H9 (cell line): ENCODE measurements around the gene NR0B1. TPM values are rescaled to one million over a fixed set of nuclear protein-coding genes. Genes with fewer than 3 reads are reported as not detected.

Experiments
- DNase-seq: peaks from one replicate; pipeline ENCODE4 v3.0.0-alpha.2; 2017
- H2AFZ ChIP-seq: one replicate; pipeline ENCODE4 v1.6.1; 2013; ENCODE audit warnings: mild to moderate bottlenecking, low read length, control low read depth, moderate library complexity
- H2AK5ac ChIP-seq: 2 replicates; pipeline ENCODE4 v1.6.1; 2013; ENCODE audit warnings: low read length, control low read depth, mixed read lengths; ENCODE audit not compliant: insufficient read length
- H2BK120ac ChIP-seq: one replicate; pipeline ENCODE4 v1.6.1; 2013; ENCODE audit warnings: low read depth, mild to moderate bottlenecking, low read length, control low read depth, inconsistent platforms; ENCODE audit not compliant: poor library complexity, severe bottlenecking
- H2BK12ac ChIP-seq: 2 replicates; pipeline ENCODE4 v1.6.1; 2013; ENCODE audit warnings: low read length, control low read depth, mixed read lengths, low read depth; ENCODE audit not compliant: insufficient read length
- H2BK15ac ChIP-seq: 2 replicates; pipeline ENCODE4 v1.6.1; 2013; ENCODE audit warnings: low read depth, low read length, control low read depth
- H2BK20ac ChIP-seq: one replicate; pipeline ENCODE4 v1.6.1; 2013; ENCODE audit warnings: low read depth, mild to moderate bottlenecking, low read length, control low read depth, inconsistent platforms; ENCODE audit not compliant: poor library complexity, severe bottlenecking
- H2BK5ac ChIP-seq: 2 replicates; pipeline ENCODE4 v1.6.1; 2013; ENCODE audit warnings: low read length, control low read depth, mixed read lengths; ENCODE audit not compliant: insufficient read length
- H3K14ac ChIP-seq: 2 replicates; pipeline ENCODE4 v1.6.1; 2013; ENCODE audit warnings: low read length, control low read depth; ENCODE audit not compliant: insufficient read depth
- H3K18ac ChIP-seq: 2 replicates; pipeline ENCODE4 v1.6.1; 2013; ENCODE audit warnings: low read depth, mild to moderate bottlenecking, mixed read lengths, low read length, control low read depth; ENCODE audit not compliant: insufficient read length
- H3K23ac ChIP-seq: 2 replicates; pipeline ENCODE4 v1.6.1; 2013; ENCODE audit warnings: low read length, control low read depth, mixed read lengths, low read depth; ENCODE audit not compliant: insufficient read length
- H3K23me2 ChIP-seq: 2 replicates; pipeline ENCODE4 v1.6.1; 2013; ENCODE audit warnings: low read depth, mild to moderate bottlenecking, mixed read lengths, low read length, control low read depth; ENCODE audit not compliant: insufficient read length, poor library complexity, severe bottlenecking
- H3K27ac ChIP-seq: 2 replicates; pipeline ENCODE4 v1.5.1; 2013; ENCODE audit warnings: low read length, control low read depth, mixed read lengths, low read depth; ENCODE audit not compliant: insufficient read length
- H3K27me3 ChIP-seq: 2 replicates; pipeline ENCODE4 v1.6.1; 2013; ENCODE audit warnings: low read length, control low read depth, inconsistent platforms; ENCODE audit not compliant: insufficient read depth
- H3K4ac ChIP-seq: 2 replicates; pipeline ENCODE4 v1.6.1; 2013; ENCODE audit warnings: low read depth, mild to moderate bottlenecking, control low read depth, inconsistent platforms, low read length, moderate library complexity
- H3K4me1 ChIP-seq: 2 replicates; pipeline ENCODE4 v1.6.1; 2013; ENCODE audit warnings: low read length, control low read depth, inconsistent platforms; ENCODE audit not compliant: insufficient read depth
- H3K4me2 ChIP-seq: 2 replicates; pipeline ENCODE4 v1.6.1; 2013; ENCODE audit warnings: low read length, control low read depth, mixed read lengths; ENCODE audit not compliant: insufficient read length, insufficient read depth
- H3K56ac ChIP-seq: 2 replicates; pipeline ENCODE4 v1.6.1; 2013; ENCODE audit warnings: low read depth, mild to moderate bottlenecking, mixed read lengths, low read length, control low read depth; ENCODE audit not compliant: insufficient read length
- H3K79me1 ChIP-seq: 2 replicates; pipeline ENCODE4 v1.6.1; 2013; ENCODE audit warnings: low read depth, mild to moderate bottlenecking, moderate library complexity, low read length, control low read depth, inconsistent platforms; ENCODE audit not compliant: insufficient read depth, poor library complexity, severe bottlenecking
- H3K79me2 ChIP-seq: 2 replicates; pipeline ENCODE4 v1.6.1; 2013; ENCODE audit warnings: low read length, control low read depth, inconsistent platforms; ENCODE audit not compliant: insufficient read depth
- H3K9ac ChIP-seq: 2 replicates; pipeline ENCODE4 v1.6.1; 2013; ENCODE audit warnings: low read length, control low read depth, mixed read lengths; ENCODE audit not compliant: insufficient read length; ENCODE audit errors: extremely low read depth
- H3K9me3 ChIP-seq: one replicate; pipeline ENCODE4 v1.6.1; 2013; ENCODE audit warnings: low read depth, low read length, inconsistent platforms; ENCODE audit not compliant: control insufficient read depth
- H3T11ph ChIP-seq: one replicate; pipeline ENCODE4 v1.6.1; 2013; ENCODE audit warnings: mild to moderate bottlenecking, low read length, control low read depth, inconsistent platforms
- H4K20me1 ChIP-seq: one replicate; pipeline ENCODE4 v1.6.1; 2013; ENCODE audit not compliant: control insufficient read depth, insufficient read length, insufficient read depth
- H4K5ac ChIP-seq: 2 replicates; pipeline ENCODE4 v1.6.1; 2013; ENCODE audit warnings: low read depth, mild to moderate bottlenecking, mixed read lengths, low read length, control low read depth; ENCODE audit not compliant: insufficient read length
- H4K8ac ChIP-seq: replicated peaks from 2 replicates; pipeline ENCODE4 v1.6.1; 2013; ENCODE audit warnings: low read length, control low read depth, mixed read lengths, low read depth; ENCODE audit not compliant: insufficient read length
- H4K91ac ChIP-seq: 2 replicates; pipeline ENCODE4 v1.6.1; 2013; ENCODE audit warnings: low read depth, mild to moderate bottlenecking, moderate library complexity, mixed read lengths, low read length, control low read depth; ENCODE audit not compliant: insufficient read length
- H3K27ac Mint-ChIP-seq, 3 experiments: 2 replicates in 2 of 3; 3 replicates in 1 of 3; pipeline ENCODE4 v1.8.0; 2020 to 2021; ENCODE audit warnings: mixed read lengths in 3 of 3, mild to moderate bottlenecking in 1 of 3, moderate library complexity in 1 of 3
- H3K27me3 Mint-ChIP-seq: 2 replicates; pipeline ENCODE4 v1.8.0; 2021; ENCODE audit warnings: low read depth, mild to moderate bottlenecking, moderate library complexity, mixed read lengths
- H3K36me3 Mint-ChIP-seq, 3 experiments: 2 replicates in 2 of 3; 3 replicates in 1 of 3; pipeline ENCODE4 v1.8.0; 2020 to 2021; ENCODE audit warnings: low read depth in 3 of 3, mixed read lengths in 3 of 3; ENCODE audit not compliant: insufficient read depth in 1 of 3
- H3K4me1 Mint-ChIP-seq, 2 experiments: 2 replicates each; pipeline ENCODE4 v1.8.0; 2020; ENCODE audit warnings: mixed read lengths in 2 of 2
- H3K4me3 Mint-ChIP-seq, 2 experiments: 2 replicates in 1 of 2; 3 replicates in 1 of 2; pipeline ENCODE4 v1.8.0; 2020 to 2021; ENCODE audit warnings: mild to moderate bottlenecking in 2 of 2, mixed read lengths in 2 of 2, moderate library complexity in 1 of 2
- H3K9me3 Mint-ChIP-seq, 2 experiments: 2 replicates in 1 of 2; 3 replicates in 1 of 2; pipeline ENCODE4 v1.8.0; 2020; ENCODE audit warnings: mild to moderate bottlenecking in 2 of 2, mixed read lengths in 2 of 2, moderate library complexity in 1 of 2
- total RNA-seq: library from RNA; stranded (reverse); gene quantifications from 2 replicates; pipeline ENCODE4 v1.2.1, GENCODE V29; 2021
- TF ChIP-seq, protein P1 (sequence below): fragments of 200-600 bp; sonication (generic); conservative IDR thresholded peaks from 3 replicates; pipeline ENCODE4 v1.8.0; 2021; ENCODE audit warnings: antibody characterized with exemption, mild to moderate bottlenecking

Gene NR0B1
- total RNA-seq, 1 experiment from 2014 or later = not detected

DNA sequence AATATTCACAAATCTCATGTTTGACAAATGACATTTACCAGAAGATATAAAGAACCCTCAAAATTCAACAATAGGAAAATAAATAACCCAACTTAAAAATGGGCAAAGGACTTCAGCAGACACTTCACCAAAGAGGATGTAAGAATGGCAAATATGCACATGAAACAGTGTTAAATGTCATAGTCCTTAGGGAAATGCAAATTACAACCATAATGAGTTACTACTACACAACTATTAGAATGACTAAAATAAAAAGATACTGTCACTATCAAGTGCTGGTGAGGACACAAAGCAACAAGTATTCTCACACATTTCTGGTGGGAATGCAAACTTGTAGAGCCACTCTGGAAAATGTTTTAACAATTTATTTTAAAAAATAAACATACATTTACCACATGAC, 40.8 kb upstream of the NR0B1 start:
- peaks cover 18 to 28% of the 10 kb centered on the region in 2 experiments for H3K9me3 Mint-ChIP-seq
- no peaks in the 10 kb centered on the region for H3K27me3 ChIP-seq
- no peaks in the 10 kb centered on the region for H3K79me2 ChIP-seq
- no peak overlapping the region for H3K23ac ChIP-seq
- H3K27me3 Mint-ChIP-seq = no peaks in the 10 kb centered on the region
- no peak overlapping the region for H3K18ac ChIP-seq
- H2BK15ac ChIP-seq = no peak overlapping the region
- no peak overlapping the region for H3T11ph ChIP-seq
- no peak overlapping the region for H3K27ac Mint-ChIP-seq
- no peak for DNase-seq
- H2BK120ac ChIP-seq = no peak overlapping the region
- no peak overlapping the region for H3K56ac ChIP-seq
- H3K79me1 ChIP-seq = no peaks in the 10 kb centered on the region
- H3K23me2 ChIP-seq = no peaks in the 10 kb centered on the region
- H3K9ac ChIP-seq = no peak overlapping the region
- no peak overlapping the region for H3K14ac ChIP-seq
- no peak overlapping the region for H2BK12ac ChIP-seq
- no peak overlapping the region for H2AFZ ChIP-seq
- H4K5ac ChIP-seq = no peak overlapping the region
- no peak overlapping the region for H3K27ac ChIP-seq
- no peak overlapping the region for H2AK5ac ChIP-seq
- H3K4me3 Mint-ChIP-seq = no peak overlapping the region
- H4K8ac ChIP-seq = no peak overlapping the region
- TF ChIP-seq, protein P1, sequence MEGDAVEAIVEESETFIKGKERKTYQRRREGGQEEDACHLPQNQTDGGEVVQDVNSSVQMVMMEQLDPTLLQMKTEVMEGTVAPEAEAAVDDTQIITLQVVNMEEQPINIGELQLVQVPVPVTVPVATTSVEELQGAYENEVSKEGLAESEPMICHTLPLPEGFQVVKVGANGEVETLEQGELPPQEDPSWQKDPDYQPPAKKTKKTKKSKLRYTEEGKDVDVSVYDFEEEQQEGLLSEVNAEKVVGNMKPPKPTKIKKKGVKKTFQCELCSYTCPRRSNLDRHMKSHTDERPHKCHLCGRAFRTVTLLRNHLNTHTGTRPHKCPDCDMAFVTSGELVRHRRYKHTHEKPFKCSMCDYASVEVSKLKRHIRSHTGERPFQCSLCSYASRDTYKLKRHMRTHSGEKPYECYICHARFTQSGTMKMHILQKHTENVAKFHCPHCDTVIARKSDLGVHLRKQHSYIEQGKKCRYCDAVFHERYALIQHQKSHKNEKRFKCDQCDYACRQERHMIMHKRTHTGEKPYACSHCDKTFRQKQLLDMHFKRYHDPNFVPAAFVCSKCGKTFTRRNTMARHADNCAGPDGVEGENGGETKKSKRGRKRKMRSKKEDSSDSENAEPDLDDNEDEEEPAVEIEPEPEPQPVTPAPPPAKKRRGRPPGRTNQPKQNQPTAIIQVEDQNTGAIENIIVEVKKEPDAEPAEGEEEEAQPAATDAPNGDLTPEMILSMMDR = no peak
- H3K36me3 Mint-ChIP-seq = peaks cover 4 to 6% (median 4%) of the 10 kb centered on the region in 3 experiments; a peak in 6 of 7 replicates
- H3K4me1 ChIP-seq = no peaks in the 10 kb centered on the region
- H2BK20ac ChIP-seq = no peak overlapping the region
- H2BK5ac ChIP-seq = no peak overlapping the region
- no peaks in the 10 kb centered on the region for H3K9me3 ChIP-seq
- no peaks in the 10 kb centered on the region for H4K20me1 ChIP-seq
- H4K91ac ChIP-seq = no peak overlapping the region
- H3K4me2 ChIP-seq = no peak overlapping the region
- H3K4me1 Mint-ChIP-seq = no peaks in the 10 kb centered on the region
- H3K4ac ChIP-seq = no peak overlapping the region
